SJSA1 (cell line): ENCODE data around the gene MECR. TPM values are rescaled to one million over a fixed set of nuclear protein-coding genes. Genes with fewer than 3 reads are reported as not detected.

Source experiments
- DNase-seq, 2 experiments: peaks; one replicate each; pipeline ENCODE4 v3.0.0-alpha.2; 2015 to 2020; ENCODE audit warnings: low spot score in 2 of 2, low read depth in 1 of 2
- H3K27ac ChIP-seq: fragments of 250-450 bp; sonication (Bioruptor Pico); 2 replicates; pipeline ENCODE4 v1.5.1; 2020; ENCODE audit warnings: mild to moderate bottlenecking, moderate library complexity
- H3K27me3 ChIP-seq: fragments of 250-450 bp; sonication (Bioruptor Pico); replicated peaks from 2 replicates; pipeline ENCODE4 v1.5.1; 2020; ENCODE audit warnings: mild to moderate bottlenecking, moderate library complexity
- H3K36me3 ChIP-seq: fragments of 250-450 bp; sonication (Bioruptor Pico); 2 replicates; pipeline ENCODE4 v1.5.1; 2020; ENCODE audit warnings: mild to moderate bottlenecking
- H3K4me1 ChIP-seq: fragments of 250-450 bp; sonication (Bioruptor Pico); replicated peaks from 2 replicates; pipeline ENCODE4 v1.6.1; 2021; ENCODE audit warnings: mild to moderate bottlenecking
- H3K4me3 ChIP-seq: fragments of 250-450 bp; sonication (Bioruptor Pico); 2 replicates; pipeline ENCODE4 v1.5.1; 2020; ENCODE audit warnings: mild to moderate bottlenecking
- H3K9me3 ChIP-seq: fragments of 250-450 bp; sonication (Bioruptor Pico); replicated peaks from 2 replicates; pipeline ENCODE4 v1.5.1; 2020; ENCODE audit warnings: mild to moderate bottlenecking
- total RNA-seq: library from RNA; depleted of rRNA; stranded (reverse); fragments of >200 nt; shearing (Covaris generic); gene quantifications from 2 replicates; pipeline ENCODE4 v1.2.3, GENCODE V29; 2014

The MECR gene
- total RNA-seq, 1 experiment from 2014 or later = 22.5 TPM

GRCh38 chr1:29218223-29218622 lies 12.5 kb downstream of the MECR start:
- Histone ChIP-seq H3K27me3 (no peaks in the 10 kb centered on the region), H3K4me1 (no peaks in the 10 kb centered on the region), H3K36me3 (peaks cover 27% of the 10 kb centered on the region), H3K9me3 (no peaks in the 10 kb centered on the region), H3K27ac (no peak overlapping the region), H3K4me3 (no peak overlapping the region)
- no peak for DNase-seq

- H3K27me3 ChIP-seq = no peaks in the 10 kb centered on the region
- H3K27ac ChIP-seq = no peak overlapping the region
- H3K36me3 ChIP-seq = peaks cover 32% of the 10 kb centered on the region
- H3K4me1 ChIP-seq = no peaks in the 10 kb centered on the region
- H3K4me3 ChIP-seq = no peak overlapping the region
- no peak for DNase-seq
- no peaks in the 10 kb centered on the region for H3K9me3 ChIP-seq
These were observed 13.1 kb downstream of the MECR start for GRCh38 chr1:29217633-29218032.

GRCh38 chr1:29213055-29213454 lies 17.7 kb downstream of the MECR start:
- Histone ChIP-seq H3K9me3 (no peaks in the 10 kb centered on the region), H3K36me3 (peaks cover 47% of the 10 kb centered on the region), H3K4me1 (no peaks in the 10 kb centered on the region), H3K4me3 (no peak overlapping the region), H3K27me3 (no peaks in the 10 kb centered on the region), H3K27ac (no peak overlapping the region)
- DNase-seq = no peak

GRCh38 chr1:29211086-29212030 lies 19.4 kb downstream of the MECR start:
- Histone ChIP-seq H3K4me3 (no peak overlapping the region), H3K9me3 (no peaks in the 10 kb centered on the region), H3K36me3 (peaks cover 52% of the 10 kb centered on the region), H3K4me1 (no peaks in the 10 kb centered on the region), H3K27me3 (no peaks in the 10 kb centered on the region), H3K27ac (no peak overlapping the region)
- DNase-seq = no peak

- no peak overlapping the region for H3K4me3 ChIP-seq
- H3K4me1 ChIP-seq = no peaks in the 10 kb centered on the region
- DNase-seq = no peak
- peaks cover 47% of the 10 kb centered on the region for H3K36me3 ChIP-seq
- H3K27me3 ChIP-seq = no peaks in the 10 kb centered on the region
- no peaks in the 10 kb centered on the region for H3K9me3 ChIP-seq
- no peak overlapping the region for H3K27ac ChIP-seq
These were observed 20.3 kb downstream of the MECR start for GRCh38 chr1:29210278-29211085.

GRCh38 chr1:29209173-29209572 lies 21.6 kb downstream of the MECR start:
- DNase-seq = no peak
- no peaks in the 10 kb centered on the region for H3K4me1 ChIP-seq
- peaks cover 41% of the 10 kb centered on the region for H3K36me3 ChIP-seq
- H3K4me3 ChIP-seq = no peak overlapping the region
- no peaks in the 10 kb centered on the region for H3K27me3 ChIP-seq
- H3K27ac ChIP-seq = no peak overlapping the region
- no peaks in the 10 kb centered on the region for H3K9me3 ChIP-seq

GRCh38 chr1:29208442-29208841 lies 22.3 kb downstream of the MECR start:
- H3K4me3 ChIP-seq = no peak overlapping the region
- DNase-seq = no peak
- H3K9me3 ChIP-seq = no peaks in the 10 kb centered on the region
- no peak overlapping the region for H3K27ac ChIP-seq
- H3K4me1 ChIP-seq = no peaks in the 10 kb centered on the region
- H3K27me3 ChIP-seq = no peaks in the 10 kb centered on the region
- peaks cover 40% of the 10 kb centered on the region for H3K36me3 ChIP-seq

- peak overlapping the region; percentile 70 for H3K27ac ChIP-seq
- peak; percentile 92 to 96 for DNase-seq
- no peaks in the 10 kb centered on the region for H3K27me3 ChIP-seq
- no peaks in the 10 kb centered on the region for H3K9me3 ChIP-seq
- H3K4me1 ChIP-seq = peaks cover 8% of the 10 kb centered on the region
- no peak overlapping the region for H3K4me3 ChIP-seq
- peaks cover 49% of the 10 kb centered on the region for H3K36me3 ChIP-seq
These were observed 28.0 kb downstream of the MECR start for GRCh38 chr1:29202584-29203340.

GRCh38 chr1:29202053-29202452 lies 28.7 kb downstream of the MECR start:
- DNase-seq = no peak
- Histone ChIP-seq H3K4me1 (peaks cover 12% of the 10 kb centered on the region), H3K27ac (peak overlapping the region; percentile 70), H3K4me3 (no peak overlapping the region), H3K27me3 (no peaks in the 10 kb centered on the region), H3K9me3 (no peaks in the 10 kb centered on the region), H3K36me3 (peaks cover 55% of the 10 kb centered on the region)

GRCh38 chr1:29201595-29202051 lies 29.1 kb downstream of the MECR start:
- Histone ChIP-seq H3K36me3 (peaks cover 54% of the 10 kb centered on the region), H3K27ac (peak overlapping the region; percentile 70; the same call in 1 of the 2 replicates), H3K4me3 (no peak overlapping the region), H3K9me3 (no peaks in the 10 kb centered on the region), H3K27me3 (no peaks in the 10 kb centered on the region), H3K4me1 (peaks cover 14% of the 10 kb centered on the region)
- DNase-seq = no peak

GRCh38 chr1:29200906-29201594 lies 29.7 kb downstream of the MECR start:
- peaks cover 14% of the 10 kb centered on the region for H3K4me1 ChIP-seq
- no peak overlapping the region for H3K4me3 ChIP-seq
- no peak overlapping the region for H3K27ac ChIP-seq
- H3K36me3 ChIP-seq = peaks cover 49% of the 10 kb centered on the region
- H3K9me3 ChIP-seq = no peaks in the 10 kb centered on the region
- no peak for DNase-seq
- no peaks in the 10 kb centered on the region for H3K27me3 ChIP-seq

GRCh38 chr1:29197993-29198392 lies 32.7 kb downstream of the MECR start:
- no peak overlapping the region for H3K27ac ChIP-seq
- peaks cover 14% of the 10 kb centered on the region for H3K4me1 ChIP-seq
- H3K36me3 ChIP-seq = peaks cover 60% of the 10 kb centered on the region
- no peak for DNase-seq
- H3K27me3 ChIP-seq = no peaks in the 10 kb centered on the region
- no peaks in the 10 kb centered on the region for H3K9me3 ChIP-seq
- H3K4me3 ChIP-seq = no peak overlapping the region

GRCh38 chr1:29197590-29197924 lies 33.2 kb downstream of the MECR start:
- no peak for DNase-seq
- no peaks in the 10 kb centered on the region for H3K27me3 ChIP-seq
- peaks cover 62% of the 10 kb centered on the region for H3K36me3 ChIP-seq
- peaks cover 12% of the 10 kb centered on the region for H3K4me1 ChIP-seq
- no peak overlapping the region for H3K27ac ChIP-seq
- H3K9me3 ChIP-seq = no peaks in the 10 kb centered on the region
- H3K4me3 ChIP-seq = no peak overlapping the region
